HG03103 (cell line): ENCODE results near the gene CAPN9.

ENCODE experiments used
- ATAC-seq: cut with Tn5 transposase; IDR thresholded peaks from one replicate; pipeline ENCODE4 v1.9.1; 2021; ENCODE audit warnings: low read depth; ENCODE audit not compliant: unreplicated experiment

CAPN9 gene

GRCh38 chr1:230793463-230793745 lies 46.2 kb downstream of the CAPN9 start:
- no peak for ATAC-seq

- ATAC-seq, result no peak
Measured at GRCh38 chr1:230794431-230794830, 47.2 kb downstream of the CAPN9 start.

GRCh38 chr1:230794871-230795605 lies 47.9 kb downstream of the CAPN9 start:
- ATAC-seq, result no peak

GRCh38 chr1:230796626-230797025 lies 49.4 kb downstream of the CAPN9 start:
- no peak for ATAC-seq

- ATAC-seq, result no peak
Measured at GRCh38 chr1:230797376-230797920, 50.3 kb downstream of the CAPN9 start.

- ATAC-seq, result no peak
Measured at GRCh38 chr1:230797942-230798365, 50.8 kb downstream of the CAPN9 start.

GRCh38 chr1:230798491-230798890 lies 51.3 kb downstream of the CAPN9 start:
- no peak for ATAC-seq

- no peak for ATAC-seq
Measured at GRCh38 chr1:230800891-230801840, 54.0 kb downstream of the CAPN9 start.

GRCh38 chr1:230804396-230804795 lies 57.2 kb downstream of the CAPN9 start:
- no peak for ATAC-seq

GRCh38 chr1:230806552-230806951 lies 59.4 kb downstream of the CAPN9 start:
- ATAC-seq, result no peak

GRCh38 chr1:230807029-230807428 lies 59.8 kb downstream of the CAPN9 start:
- ATAC-seq, result no peak

- no peak for ATAC-seq
Measured at GRCh38 chr1:230807561-230808280, 60.5 kb downstream of the CAPN9 start.

- no peak for ATAC-seq
Measured at GRCh38 chr1:230808281-230808872, 61.2 kb downstream of the CAPN9 start.

GRCh38 chr1:230809256-230809990 lies 62.2 kb downstream of the CAPN9 start:
- no peak for ATAC-seq

- ATAC-seq, result no peak
Measured at GRCh38 chr1:230812568-230812967, 65.4 kb downstream of the CAPN9 start.

- ATAC-seq, result no peak
Measured at GRCh38 chr1:230814949-230815692, 67.9 kb downstream of the CAPN9 start.

- ATAC-seq, result no peak
Measured at GRCh38 chr1:230816018-230816417, 68.8 kb downstream of the CAPN9 start.

GRCh38 chr1:230818367-230818766 lies 71.2 kb downstream of the CAPN9 start:
- ATAC-seq, result no peak

- ATAC-seq, result no peak
Measured at GRCh38 chr1:230818901-230819300, 71.7 kb downstream of the CAPN9 start.
